CD14-positive monocyte (primary cell): ENCODE results near the gene UVRAG. TPM values are rescaled to one million over a fixed set of nuclear protein-coding genes. Genes with fewer than 3 reads are reported as not detected.

ENCODE experiments used
- DNase-seq, 3 donors: peaks; one replicate each; pipeline ENCODE4 v3.0.0-alpha.2; 2011 to 2022
- H2AFZ ChIP-seq: 2 replicates; pipeline ENCODE4 v1.6.0; 2012; ENCODE audit warnings: mild to moderate bottlenecking, low read depth, low read length, inconsistent platforms; ENCODE audit not compliant: insufficient read depth, poor library complexity, severe bottlenecking
- H3K27ac ChIP-seq, 2 donors: 1 replicate in 1 of 2; 2 replicates in 1 of 2; pipeline ENCODE4 v1.5.1; 2012 to 2013; ENCODE audit warnings: low read length in 2 of 2, control low read depth in 1 of 2, inconsistent platforms in 1 of 2, low read depth in 1 of 2, mild to moderate bottlenecking in 1 of 2
- H3K27me3 ChIP-seq, 2 donors: one replicate each; pipeline versions ENCODE4 v1.6.0 to v1.6.1; 2011 to 2013; ENCODE audit warnings: low read length in 2 of 2; ENCODE audit not compliant: control insufficient read depth in 2 of 2, insufficient read depth in 2 of 2
- H3K36me3 ChIP-seq, 2 donors: replicated peaks in 1 of 2; 1 replicate in 1 of 2; 2 replicates in 1 of 2; pipeline versions ENCODE4 v1.5.1 to v1.6.1; 2012 to 2013; ENCODE audit warnings: low read length in 2 of 2, control low read depth in 1 of 2, inconsistent platforms in 1 of 2, mild to moderate bottlenecking in 1 of 2; ENCODE audit not compliant: insufficient read depth in 2 of 2, control insufficient read depth in 1 of 2
- H3K4me1 ChIP-seq, 2 donors: 1 replicate in 1 of 2; 2 replicates in 1 of 2; pipeline versions ENCODE4 v1.5.1 to v1.6.1; 2012 to 2013; ENCODE audit warnings: low read length in 2 of 2, control low read depth in 1 of 2, inconsistent platforms in 1 of 2, mild to moderate bottlenecking in 1 of 2, moderate library complexity in 1 of 2; ENCODE audit not compliant: insufficient read depth in 2 of 2, control insufficient read depth in 1 of 2
- H3K4me2 ChIP-seq: replicated peaks from 2 replicates; pipeline ENCODE3; 2012; ENCODE audit warnings: low read length, moderate library complexity, mild to moderate bottlenecking; ENCODE audit not compliant: poor library complexity, severe bottlenecking; ENCODE audit errors: extremely low read depth
- H3K4me3 ChIP-seq, 3 experiments: fragments of 200-600 bp in 1 of 3; sonication (generic) in 1 of 3; replicated peaks in 1 of 3; 1 replicate in 2 of 3; 2 replicates in 1 of 3; pipeline ENCODE4 v1.5.1; 2011 to 2013; ENCODE audit warnings: low read length in 3 of 3, mild to moderate bottlenecking in 3 of 3, control low read depth in 2 of 3, low read depth in 2 of 3, inconsistent platforms in 1 of 3, moderate library complexity in 1 of 3
- H3K79me2 ChIP-seq: 2 replicates; pipeline ENCODE4 v1.6.0; 2012; ENCODE audit warnings: mild to moderate bottlenecking, control low read depth, inconsistent platforms, low read length, moderate library complexity; ENCODE audit not compliant: insufficient read depth
- H3K9ac ChIP-seq: 2 replicates; pipeline ENCODE4 v1.6.0; 2017; ENCODE audit warnings: low read length, mild to moderate bottlenecking; ENCODE audit not compliant: insufficient read depth, poor library complexity, severe bottlenecking
- H3K9me3 ChIP-seq, 2 donors: replicated peaks in 1 of 2; 1 replicate in 1 of 2; 2 replicates in 1 of 2; pipeline versions ENCODE4 v1.5.1 to v1.6.1; 2012 to 2013; ENCODE audit warnings: low read length in 2 of 2, control low read depth in 1 of 2; ENCODE audit not compliant: control insufficient read depth in 1 of 2, insufficient read depth in 1 of 2
- H4K20me1 ChIP-seq: 2 replicates; pipeline ENCODE4 v1.6.0; 2012; ENCODE audit warnings: mild to moderate bottlenecking, low read length, control low read depth, moderate library complexity; ENCODE audit not compliant: insufficient read depth
- H3K27ac Mint-ChIP-seq, 7 donors: one replicate each; pipeline ENCODE4 v1.8.0; 2020; ENCODE audit warnings: mild to moderate bottlenecking in 7 of 7, mixed read lengths in 7 of 7, moderate library complexity in 6 of 7, inconsistent platforms in 2 of 7
- H3K27me3 Mint-ChIP-seq, 3 donors: one replicate each; pipeline ENCODE4 v1.8.0; 2021 to 2022; ENCODE audit warnings: low read depth in 3 of 3, mild to moderate bottlenecking in 3 of 3, mixed read lengths in 3 of 3, moderate library complexity in 3 of 3, inconsistent platforms in 1 of 3
- H3K36me3 Mint-ChIP-seq, 2 donors: one replicate each; pipeline ENCODE4 v1.8.0; 2020; ENCODE audit warnings: mixed read lengths in 2 of 2, inconsistent platforms in 1 of 2, mild to moderate bottlenecking in 1 of 2
- H3K4me1 Mint-ChIP-seq: one replicate; pipeline ENCODE4 v1.8.0; 2020; ENCODE audit warnings: mild to moderate bottlenecking, mixed read lengths
- H3K4me3 Mint-ChIP-seq, 2 donors: one replicate each; pipeline ENCODE4 v1.8.0; 2020; ENCODE audit warnings: mild to moderate bottlenecking in 2 of 2, mixed read lengths in 2 of 2, moderate library complexity in 1 of 2
- H3K9me3 Mint-ChIP-seq, 7 donors: one replicate each; pipeline ENCODE4 v1.8.0; 2020 to 2022; ENCODE audit warnings: mixed read lengths in 7 of 7, mild to moderate bottlenecking in 6 of 7, moderate library complexity in 6 of 7, inconsistent platforms in 2 of 7
- WGBS: methylation state at CpG from one replicate; pipeline ENCODE4 v1.1.5; 2013; ENCODE audit warnings: missing lambda C conversion rate; ENCODE audit not compliant: insufficient coverage; 5-methylcytosine and 5-hydroxymethylcytosine counted together
- intact Hi-C, 2 donors: fragments of 100-400 bp; cut with micrococcal nuclease; formaldehyde crosslinking; loops; one replicate each; pipeline versions ENCODE4 v1.15.0 to v1.15.1; 2023
- polyA plus RNA-seq, 3 donors: library from polyadenylated mRNA; depleted of rRNA in 1 of 3; unstranded in 2 of 3; stranded (reverse) in 1 of 3; fragments of 300-500 nt in 2 of 3; fragments of >200 nt in 1 of 3; fragmentation: Illumina TruSeq in 2 of 3; gene quantifications; 1 replicate in 2 of 3; 2 replicates in 1 of 3; pipeline ENCODE4 v1.2.3, GENCODE V29; 2012 to 2021
- TF ChIP-seq, protein P1 (sequence below): fragments of 200-600 bp; IDR thresholded peaks from one replicate; pipeline ENCODE4 v1.8.0; 2022; ENCODE audit warnings: antibody characterized with exemption, mild to moderate bottlenecking

The UVRAG gene
- polyA plus RNA-seq, 3 donors = 13.7 to 20.5 (median 20.0) TPM

DNA sequence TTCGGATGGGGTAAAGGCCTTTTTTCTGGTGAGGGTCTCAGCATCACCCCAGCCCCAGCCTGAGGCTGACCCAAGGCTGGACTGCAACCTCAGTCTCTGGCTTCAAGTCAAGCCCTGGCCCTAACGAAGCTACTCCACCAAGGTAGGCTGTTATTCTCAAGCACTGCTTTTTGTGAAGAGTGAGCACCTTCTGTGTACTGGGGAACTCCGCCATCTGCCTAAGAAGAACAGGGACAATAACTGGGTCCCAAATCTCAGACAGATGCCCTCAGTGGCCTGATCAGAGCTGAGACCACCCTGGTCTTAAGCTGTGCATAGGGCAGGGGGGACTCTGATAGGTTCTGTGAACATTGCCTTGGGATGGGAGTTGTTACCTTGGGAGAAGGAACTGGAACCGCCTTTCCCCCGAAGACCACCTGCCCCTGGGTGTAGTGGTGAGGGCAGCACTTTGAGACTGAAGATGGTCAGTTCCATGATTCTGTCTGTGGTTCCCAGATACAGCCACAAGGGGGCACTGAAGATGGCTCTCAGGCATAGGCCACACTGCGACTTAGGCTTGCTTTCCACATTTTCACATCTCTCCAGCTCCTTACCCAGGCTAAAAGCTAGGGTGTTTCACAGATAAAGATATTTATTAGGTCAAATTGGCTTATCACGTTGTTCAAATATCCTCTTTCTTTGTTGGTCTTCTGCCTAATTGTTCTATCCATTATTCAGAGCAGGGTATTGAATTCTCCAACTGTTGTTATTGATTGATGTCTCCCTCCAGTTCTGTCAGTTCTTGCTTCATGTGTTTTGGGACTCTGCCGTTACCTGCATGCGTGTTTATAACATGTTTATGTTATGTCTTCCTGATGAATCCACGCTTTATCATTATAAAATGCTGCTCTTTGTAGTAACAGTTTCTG lies 11.8 kb upstream of the UVRAG start:
- H2AFZ ChIP-seq = no peak overlapping the region
- TF ChIP-seq, protein P1, sequence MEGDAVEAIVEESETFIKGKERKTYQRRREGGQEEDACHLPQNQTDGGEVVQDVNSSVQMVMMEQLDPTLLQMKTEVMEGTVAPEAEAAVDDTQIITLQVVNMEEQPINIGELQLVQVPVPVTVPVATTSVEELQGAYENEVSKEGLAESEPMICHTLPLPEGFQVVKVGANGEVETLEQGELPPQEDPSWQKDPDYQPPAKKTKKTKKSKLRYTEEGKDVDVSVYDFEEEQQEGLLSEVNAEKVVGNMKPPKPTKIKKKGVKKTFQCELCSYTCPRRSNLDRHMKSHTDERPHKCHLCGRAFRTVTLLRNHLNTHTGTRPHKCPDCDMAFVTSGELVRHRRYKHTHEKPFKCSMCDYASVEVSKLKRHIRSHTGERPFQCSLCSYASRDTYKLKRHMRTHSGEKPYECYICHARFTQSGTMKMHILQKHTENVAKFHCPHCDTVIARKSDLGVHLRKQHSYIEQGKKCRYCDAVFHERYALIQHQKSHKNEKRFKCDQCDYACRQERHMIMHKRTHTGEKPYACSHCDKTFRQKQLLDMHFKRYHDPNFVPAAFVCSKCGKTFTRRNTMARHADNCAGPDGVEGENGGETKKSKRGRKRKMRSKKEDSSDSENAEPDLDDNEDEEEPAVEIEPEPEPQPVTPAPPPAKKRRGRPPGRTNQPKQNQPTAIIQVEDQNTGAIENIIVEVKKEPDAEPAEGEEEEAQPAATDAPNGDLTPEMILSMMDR = peak; percentile 92

DNA sequence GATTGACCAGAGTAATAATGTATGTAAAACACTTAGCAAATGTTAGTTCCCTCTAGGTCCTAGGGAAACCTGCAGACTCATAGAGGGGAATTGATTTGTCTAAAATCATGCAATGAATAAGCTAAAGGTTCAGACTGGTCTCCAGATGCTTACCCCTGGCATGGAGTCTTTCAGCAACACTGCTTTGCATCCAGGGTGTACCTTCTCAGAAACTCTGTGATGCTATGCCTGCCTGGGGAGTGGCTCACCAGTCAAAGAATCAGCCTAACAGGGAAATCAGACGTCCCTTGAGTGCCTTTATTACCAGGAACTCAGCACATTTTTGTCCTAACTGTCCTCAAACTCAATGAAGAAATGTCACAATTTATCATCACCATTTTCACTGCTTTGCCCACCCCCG lies 5.9 kb upstream of the UVRAG start:
- H3K79me2 ChIP-seq = peaks cover 14% of the 10 kb centered on the region
- Mint-ChIP-seq H3K4me3 (no peak overlapping the region), H3K27ac (peak overlapping the region in 6 of 7 donors; percentile 4 to 88 (median 48)), H3K27me3 (no peaks in the 10 kb centered on the region), H3K36me3 (peaks cover 0 to 7% of the 10 kb centered on the region in 2 donors), H3K9me3 (peaks cover 0 to 3% (median 0%) of the 10 kb centered on the region in 7 donors), H3K4me1 (peaks cover 39% of the 10 kb centered on the region)
- H2AFZ ChIP-seq = no peak overlapping the region
- H3K9me3 ChIP-seq = no peaks in the 10 kb centered on the region
- H3K9ac ChIP-seq = no peak overlapping the region
- H3K27ac ChIP-seq = peak overlapping the region in 1 of 2 donors; percentile 49
- H3K4me3 ChIP-seq = no peak overlapping the region
- TF ChIP-seq, protein P1 = no peak
- H3K4me1 ChIP-seq = peaks cover 35 to 38% of the 10 kb centered on the region in 2 donors
- no peak overlapping the region for H3K4me2 ChIP-seq
- DNase-seq = no peak
- intact Hi-C loops = loop anchor here in 1 of 2 donors (5.0 to 10.0 kb wide), 3 partner anchors 47 to 346 kb away; no protein-coding TSS in a partner anchor
- 43% methylated on average over 2 of the region's 2 CpGs for WGBS
- no peaks in the 10 kb centered on the region for H3K36me3 ChIP-seq
- no peaks in the 10 kb centered on the region for H4K20me1 ChIP-seq
- no peaks in the 10 kb centered on the region for H3K27me3 ChIP-seq

More for the DNA sequence above, 11.8 kb upstream of the UVRAG start:
- no peaks in the 10 kb centered on the region for H3K27me3 ChIP-seq
- DNase-seq = peak; percentile 66 to 76 (median 73)
- Mint-ChIP-seq H3K27me3 (peaks cover 0 to 3% (median 0%) of the 10 kb centered on the region in 3 donors), H3K9me3 (no peaks in the 10 kb centered on the region), H3K36me3 (peaks cover 29 to 39% of the 10 kb centered on the region in 2 donors), H3K4me1 (peaks cover 32% of the 10 kb centered on the region), H3K27ac (peak overlapping the region in 2 of 7 donors; percentile 48 to 87), H3K4me3 (no peak overlapping the region)
- H3K4me1 ChIP-seq = peaks cover 24 to 32% of the 10 kb centered on the region in 2 donors
- no peaks in the 10 kb centered on the region for H3K9me3 ChIP-seq
- H3K27ac ChIP-seq = peak overlapping the region in 1 of 2 donors; percentile 22
- H3K4me2 ChIP-seq = no peak overlapping the region
- no peaks in the 10 kb centered on the region for H3K79me2 ChIP-seq
- H3K4me3 ChIP-seq = no peak overlapping the region
- H3K36me3 ChIP-seq = peaks cover 16 to 30% of the 10 kb centered on the region in 2 donors
- intact Hi-C loops = loop anchor here (1.0 to 10.0 kb wide), 4 partner anchors 64 to 352 kb away; no protein-coding TSS in a partner anchor
- no peak overlapping the region for H3K9ac ChIP-seq
- 59% methylated on average over 4 of the region's 10 CpGs for WGBS
- H4K20me1 ChIP-seq = no peaks in the 10 kb centered on the region
